IMR-90 (cell line): ENCODE results near the gene HECW1. TPM values are rescaled to one million over a fixed set of nuclear protein-coding genes. Genes with fewer than 3 reads are reported as not detected.

ENCODE experiments used
- ATAC-seq: fragments of 200-7000 bp; cut with Tn5 transposase; 2 replicates; pipeline ENCODE4 v1.9.1; 2020; ENCODE audit warnings: low read depth, mild to moderate bottlenecking, moderate library complexity
- BruUV-seq: library from RNA; stranded (reverse); fragments of 400-500 nt; replicated peaks from 2 replicates; lab custom pipeline; 2021; lab: Mats Ljungman, UMichigan
- CTCF ChIA-PET: fragments of 300-600 bp; formaldehyde crosslinking; extraction: SDS; loops from one replicate; lab custom pipeline; 2021; ENCODE audit warnings: antibody characterized with exemption; lab: Yijun Ruan, JAX
- POLR2A ChIA-PET: fragments of 300-600 bp; sonication (Branson Sonifier 250); formaldehyde crosslinking; loops from one replicate; lab custom pipeline; 2022; ENCODE audit warnings: antibody characterized with exemption; ENCODE audit not compliant: unreplicated experiment; lab: Charles Lee
- DNase-seq: peaks from one replicate; pipeline ENCODE4 v3.0.0; 2013
- H2AFZ ChIP-seq: replicated peaks from 2 replicates; pipeline ENCODE3; 2013; ENCODE audit warnings: low read length, mild to moderate bottlenecking; ENCODE audit not compliant: poor library complexity
- H2AK5ac ChIP-seq: 2 replicates; pipeline ENCODE4 v1.6.1; 2013; ENCODE audit warnings: low read depth, low read length, inconsistent platforms
- H2AK9ac ChIP-seq: replicated peaks from 2 replicates; pipeline ENCODE3; 2013; ENCODE audit warnings: mild to moderate bottlenecking, low read depth, low read length, moderate library complexity; ENCODE audit not compliant: poor library complexity
- H2BK120ac ChIP-seq: 2 replicates; pipeline ENCODE4 v1.6.1; 2013; ENCODE audit warnings: low read depth, low read length, inconsistent platforms
- H2BK15ac ChIP-seq: 3 replicates; pipeline ENCODE4 v1.6.1; 2013; ENCODE audit warnings: low read depth, low read length, inconsistent platforms
- H2BK20ac ChIP-seq: 2 replicates; pipeline ENCODE4 v1.6.1; 2013; ENCODE audit warnings: low read depth, mild to moderate bottlenecking, inconsistent platforms, low read length, moderate library complexity
- H2BK5ac ChIP-seq: 2 replicates; pipeline ENCODE4 v1.6.1; 2013; ENCODE audit warnings: mild to moderate bottlenecking, low read depth, low read length, inconsistent platforms; ENCODE audit not compliant: poor library complexity, severe bottlenecking
- H3K14ac ChIP-seq: replicated peaks from 2 replicates; pipeline ENCODE4 v1.6.1; 2013; ENCODE audit warnings: low read depth, low read length, inconsistent platforms
- H3K18ac ChIP-seq: 2 replicates; pipeline ENCODE4 v1.6.1; 2013; ENCODE audit warnings: low read depth, low read length, control low read depth
- H3K23ac ChIP-seq: 2 replicates; pipeline ENCODE4 v1.6.1; 2013; ENCODE audit warnings: low read depth, low read length, inconsistent platforms
- H3K27ac ChIP-seq: 2 replicates; pipeline ENCODE4 v1.5.1; 2013; ENCODE audit warnings: mild to moderate bottlenecking, control low read depth, low read length; ENCODE audit not compliant: insufficient read depth
- H3K27me3 ChIP-seq: 2 replicates; pipeline ENCODE4 v1.6.1; 2013; ENCODE audit warnings: low read length; ENCODE audit not compliant: control insufficient read depth, insufficient read depth
- H3K36me3 ChIP-seq: 2 replicates; pipeline ENCODE4 v1.6.1; 2013; ENCODE audit warnings: low read length, mixed read lengths; ENCODE audit not compliant: control insufficient read depth, insufficient read depth
- H3K4ac ChIP-seq: 2 replicates; pipeline ENCODE4 v1.6.1; 2013; ENCODE audit warnings: low read depth, low read length, inconsistent platforms
- H3K4me1 ChIP-seq: 2 replicates; pipeline ENCODE4 v1.6.1; 2013; ENCODE audit warnings: low read length, mixed read lengths; ENCODE audit not compliant: control insufficient read depth, insufficient read depth
- H3K4me2 ChIP-seq: 2 replicates; pipeline ENCODE4 v1.6.1; 2013; ENCODE audit warnings: low read depth, mild to moderate bottlenecking, control low read depth, low read length, moderate library complexity
- H3K4me3 ChIP-seq: 2 replicates; pipeline ENCODE4 v1.5.1; 2013; ENCODE audit warnings: low read depth, mild to moderate bottlenecking, control low read depth, low read length, moderate library complexity; ENCODE audit not compliant: insufficient read depth
- H3K56ac ChIP-seq: 2 replicates; pipeline ENCODE4 v1.6.1; 2013; ENCODE audit warnings: low read length, inconsistent platforms; ENCODE audit not compliant: insufficient read depth; ENCODE audit errors: extremely low read depth
- H3K79me1 ChIP-seq, 2 experiments: 2 replicates each; pipeline ENCODE4 v1.6.1; 2013; ENCODE audit warnings: low read length in 2 of 2, inconsistent platforms in 1 of 2, low read depth in 1 of 2
- H3K9ac ChIP-seq: 2 replicates; pipeline ENCODE4 v1.6.1; 2013; ENCODE audit warnings: low read depth, low read length, control low read depth
- H3K9me1 ChIP-seq: 2 replicates; pipeline ENCODE4 v1.6.1; 2013; ENCODE audit warnings: low read length, inconsistent platforms; ENCODE audit not compliant: insufficient read depth
- H3K9me3 ChIP-seq: 2 replicates; pipeline ENCODE4 v1.6.1; 2013; ENCODE audit warnings: low read length; ENCODE audit not compliant: control insufficient read depth, insufficient read depth
- H4K20me1 ChIP-seq: 2 replicates; pipeline ENCODE4 v1.6.1; 2013; ENCODE audit warnings: low read length, inconsistent platforms; ENCODE audit not compliant: insufficient read depth
- H4K5ac ChIP-seq: 2 replicates; pipeline ENCODE4 v1.6.1; 2013; ENCODE audit warnings: mild to moderate bottlenecking, low read depth, low read length, control low read depth
- H4K8ac ChIP-seq, 2 experiments: 2 replicates each; pipeline ENCODE4 v1.6.1; 2013; ENCODE audit warnings: low read depth in 2 of 2, low read length in 2 of 2, control low read depth in 1 of 2, inconsistent platforms in 1 of 2
- H4K91ac ChIP-seq: 2 replicates; pipeline ENCODE4 v1.6.1; 2013; ENCODE audit warnings: low read depth, low read length, inconsistent platforms; ENCODE audit not compliant: insufficient read depth
- BHLHE40 ChIP-seq: fragments of 150-350 bp; IDR thresholded peaks from 2 replicates; pipeline ENCODE4 v1.6.1; 2016; ENCODE audit warnings: mild to moderate bottlenecking, low read depth, low read length
- CEBPB ChIP-seq: IDR thresholded peaks from 2 replicates; pipeline ENCODE4 v1.6.1; 2012; ENCODE audit warnings: low read depth, low read length, improper control_type of control experiment
- CHD1 ChIP-seq: IDR thresholded peaks from 2 replicates; pipeline ENCODE4 v1.6.1; 2012; ENCODE audit warnings: low read depth, low read length, improper control_type of control experiment
- MAFK ChIP-seq: IDR thresholded peaks from 2 replicates; pipeline ENCODE4 v1.6.1; 2012; ENCODE audit warnings: low read depth, low read length, improper control_type of control experiment
- POLR2A ChIP-seq: IDR thresholded peaks from 2 replicates; pipeline ENCODE4 v1.6.1; 2012; ENCODE audit warnings: mild to moderate bottlenecking, low read depth, low read length
- RCOR1 ChIP-seq: IDR thresholded peaks from 2 replicates; pipeline ENCODE4 v1.6.1; 2012; ENCODE audit warnings: mild to moderate bottlenecking, low read length, improper control_type of control experiment; ENCODE audit not compliant: insufficient replicate concordance
- RFX5 ChIP-seq: IDR thresholded peaks from 2 replicates; pipeline ENCODE4 v1.8.0; 2012; ENCODE audit warnings: low read depth, mild to moderate bottlenecking, low read length, moderate library complexity
- SMC3 ChIP-seq: fragments of 150-350 bp; IDR thresholded peaks from 2 replicates; pipeline ENCODE4 v1.6.1; 2016; ENCODE audit warnings: low read depth, mild to moderate bottlenecking, antibody characterized with exemption, low read length, moderate library complexity
- WGBS, 2 experiments: methylation state at CpG; one replicate each; pipeline versions ENCODE4 v1.1.5 to v1.1.7; 2013; ENCODE audit warnings: missing lambda C conversion rate in 2 of 2; ENCODE audit not compliant: insufficient read length in 1 of 2; ENCODE audit errors: extremely low coverage in 2 of 2; 5-methylcytosine and 5-hydroxymethylcytosine counted together
- dilution Hi-C: fragments of 300-500 bp; cut with HindIII; formaldehyde crosslinking; loops from one replicate; pipeline ENCODE4 v1.14.3; 2018; ENCODE audit warnings: low sequenced_read_pairs; ENCODE audit not compliant: unreplicated experiment
- in situ Hi-C: fragments of 300-500 bp; cut with MboI; formaldehyde crosslinking; loops from 3 replicates; pipeline ENCODE4 v1.14.3; 2019; ENCODE audit warnings: low sequenced_read_pairs, inconsistent platforms, mixed read lengths
- intact Hi-C: fragments of 100-400 bp; cut with micrococcal nuclease; formaldehyde crosslinking; loops from 2 replicates; pipeline ENCODE4 v1.10.0; 2022
- polyA plus RNA-seq, 3 experiments: library from polyadenylated mRNA; depleted of rRNA; stranded (reverse); fragments of >200 nt; gene quantifications; 2 replicates each; pipeline ENCODE4 v1.2.3, GENCODE V29; 2012; ENCODE audit warnings: low replicate concordance in 1 of 3
- total RNA-seq: library from RNA; depleted of rRNA; stranded (reverse); fragments of >200 nt; gene quantifications from 2 replicates; pipeline ENCODE4 v1.2.3, GENCODE V29; 2012
- TF ChIP-seq, protein P1 (sequence below): fragments of 150-350 bp; IDR thresholded peaks from 2 replicates; pipeline ENCODE4 v1.6.1; 2016; ENCODE audit warnings: low read depth, mild to moderate bottlenecking, low read length, moderate library complexity, borderline replicate concordance
- TF ChIP-seq, protein P2 (sequence below): conservative IDR thresholded peaks from 2 replicates; pipeline ENCODE4 v1.5.1; 2012; ENCODE audit warnings: mild to moderate bottlenecking, low read depth, low read length, improper control_type of control experiment

The HECW1 gene
- total and polyA plus RNA-seq, 2 of the 4 experiments (the other 2 are of a cell fraction), result 0.56 to 1.3 TPM

DNA sequence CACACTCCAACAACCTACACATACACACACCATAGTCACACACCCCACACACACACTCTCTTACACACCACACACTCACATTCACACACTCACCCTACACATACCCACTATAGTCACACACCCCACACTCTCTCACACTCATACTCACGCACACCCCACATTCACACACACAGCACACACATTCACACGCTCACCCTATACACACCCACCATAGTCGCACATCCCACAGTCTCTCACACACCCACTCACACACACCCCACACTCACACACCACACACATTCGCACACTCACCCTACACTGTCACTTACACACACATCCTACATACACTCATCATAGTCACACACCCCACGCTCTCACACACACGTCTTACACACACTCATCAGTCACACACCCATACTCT, 85.6 kb downstream of the HECW1 start:
- H4K91ac ChIP-seq, result peak overlapping the region; percentile 97
- TF ChIP-seq RCOR1 (no peak), CEBPB (no peak), SMC3 (no peak), RFX5 (no peak), CHD1 (no peak), POLR2A (no peak), BHLHE40 (no peak), MAFK (no peak)
- TF ChIP-seq, protein P1, sequence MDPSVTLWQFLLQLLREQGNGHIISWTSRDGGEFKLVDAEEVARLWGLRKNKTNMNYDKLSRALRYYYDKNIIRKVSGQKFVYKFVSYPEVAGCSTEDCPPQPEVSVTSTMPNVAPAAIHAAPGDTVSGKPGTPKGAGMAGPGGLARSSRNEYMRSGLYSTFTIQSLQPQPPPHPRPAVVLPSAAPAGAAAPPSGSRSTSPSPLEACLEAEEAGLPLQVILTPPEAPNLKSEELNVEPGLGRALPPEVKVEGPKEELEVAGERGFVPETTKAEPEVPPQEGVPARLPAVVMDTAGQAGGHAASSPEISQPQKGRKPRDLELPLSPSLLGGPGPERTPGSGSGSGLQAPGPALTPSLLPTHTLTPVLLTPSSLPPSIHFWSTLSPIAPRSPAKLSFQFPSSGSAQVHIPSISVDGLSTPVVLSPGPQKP, result no peak
- TF ChIP-seq, protein P2, sequence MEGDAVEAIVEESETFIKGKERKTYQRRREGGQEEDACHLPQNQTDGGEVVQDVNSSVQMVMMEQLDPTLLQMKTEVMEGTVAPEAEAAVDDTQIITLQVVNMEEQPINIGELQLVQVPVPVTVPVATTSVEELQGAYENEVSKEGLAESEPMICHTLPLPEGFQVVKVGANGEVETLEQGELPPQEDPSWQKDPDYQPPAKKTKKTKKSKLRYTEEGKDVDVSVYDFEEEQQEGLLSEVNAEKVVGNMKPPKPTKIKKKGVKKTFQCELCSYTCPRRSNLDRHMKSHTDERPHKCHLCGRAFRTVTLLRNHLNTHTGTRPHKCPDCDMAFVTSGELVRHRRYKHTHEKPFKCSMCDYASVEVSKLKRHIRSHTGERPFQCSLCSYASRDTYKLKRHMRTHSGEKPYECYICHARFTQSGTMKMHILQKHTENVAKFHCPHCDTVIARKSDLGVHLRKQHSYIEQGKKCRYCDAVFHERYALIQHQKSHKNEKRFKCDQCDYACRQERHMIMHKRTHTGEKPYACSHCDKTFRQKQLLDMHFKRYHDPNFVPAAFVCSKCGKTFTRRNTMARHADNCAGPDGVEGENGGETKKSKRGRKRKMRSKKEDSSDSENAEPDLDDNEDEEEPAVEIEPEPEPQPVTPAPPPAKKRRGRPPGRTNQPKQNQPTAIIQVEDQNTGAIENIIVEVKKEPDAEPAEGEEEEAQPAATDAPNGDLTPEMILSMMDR, result no peak
- in situ Hi-C loops (no loop called here), intact Hi-C loops (no loop called here), dilution Hi-C loops (no loop called here)
- peak overlapping the region; percentile 97 for H2BK20ac ChIP-seq
- H2AFZ ChIP-seq, result no peak overlapping the region
- no peak overlapping the region for H3K9ac ChIP-seq
- BruUV-seq, result no TSS peak
- peaks cover 13% of the 10 kb centered on the region for H3K9me1 ChIP-seq
- H3K79me1 ChIP-seq, result peaks cover 0 to 9% of the 10 kb centered on the region in 2 experiments; a peak in 2 of 4 replicates
- H3K14ac ChIP-seq, result peak overlapping the region; percentile 95
- ATAC-seq (no peak), DNase-seq (no peak)
- 97 to 100% methylated on average over 4 to 6 of the region's 6 CpGs for WGBS, 2 experiments
- no peak overlapping the region for H3K4me3 ChIP-seq
- peak overlapping the region; percentile 100 for H2BK15ac ChIP-seq
- H3K27me3 ChIP-seq, result no peaks in the 10 kb centered on the region
- peak overlapping the region; percentile 76 for H2AK9ac ChIP-seq
- peak overlapping the region; percentile 96 for H3K23ac ChIP-seq
- H3K4ac ChIP-seq, result peak overlapping the region; percentile 97
- H2BK5ac ChIP-seq, result peak overlapping the region; percentile 91
- 0 out of 2 replicates have a peak overlapping the region, but pooled peaks have one; percentile 51 for H4K5ac ChIP-seq
- ChIA-PET POLR2A (no interaction called here), CTCF (no interaction called here)
- no peaks in the 10 kb centered on the region for H3K9me3 ChIP-seq
- H3K4me1 ChIP-seq, result peaks cover 5% of the 10 kb centered on the region; the same call in 1 of the 2 replicates
- H2AK5ac ChIP-seq, result peak overlapping the region; percentile 100
- H4K8ac ChIP-seq, result peak overlapping the region; percentile 93 to 95; a peak in 3 of 4 replicates
- no peak overlapping the region for H3K56ac ChIP-seq
- no peaks in the 10 kb centered on the region for H3K36me3 ChIP-seq
- H3K18ac ChIP-seq, result peak overlapping the region; percentile 57
- peak overlapping the region; percentile 99 for H2BK120ac ChIP-seq
- no peak overlapping the region for H3K27ac ChIP-seq
- H4K20me1 ChIP-seq, result no peaks in the 10 kb centered on the region
- no peak overlapping the region for H3K4me2 ChIP-seq
